K562 (cell line): ENCODE results near the gene ZNF358. TPM values are rescaled to one million over a fixed set of nuclear protein-coding genes. Genes with fewer than 3 reads are reported as not detected.

Experiments
- ATAC-seq: fragments of 200-7000 bp; cut with Tn5 transposase; 3 replicates; pipeline ENCODE4 v1.9.1; 2020; ENCODE audit warnings: moderate library complexity
- BruUV-seq: library from RNA; stranded (reverse); fragments of 400-500 nt; replicated peaks from 2 replicates; lab custom pipeline; 2021; lab: Mats Ljungman, UMichigan
- CTCF ChIA-PET: fragments of 300-600 bp; formaldehyde crosslinking; extraction: SDS; loops from one replicate; lab custom pipeline; 2021; ENCODE audit warnings: low intra/inter-chr PET ratio; lab: Yijun Ruan, JAX
- POLR2A ChIA-PET: fragments of 300-600, 350-650 bp; sonication (Branson Sonifier 250); formaldehyde crosslinking; extraction: SDS; loops from one replicate; lab custom pipeline; 2021; ENCODE audit warnings: antibody characterized with exemption, inconsistent platforms; lab: Yijun Ruan, JAX
- DNase-seq, 4 experiments: peaks; one replicate each; pipeline versions ENCODE4 v3.0.0 to v3.0.0-alpha.2; 2011 to 2018; ENCODE audit warnings: low spot score in 3 of 4, mixed read lengths in 3 of 4; ENCODE audit errors: extremely low read depth in 1 of 4
- FAIRE-seq: peaks from 2 replicates; lab custom pipeline; 2011; peaks lifted over from hg19 to GRCh38; lab: Jason Lieb, UNC
- H2AFZ ChIP-seq: 2 replicates; pipeline ENCODE4 v1.6.0; 2011; ENCODE audit warnings: low read depth, low read length, control low read depth, inconsistent platforms
- H3K27ac ChIP-seq: fragments of 200-600 bp; 3 replicates; pipeline ENCODE4 v1.8.0; 2011; ENCODE audit warnings: low read depth, mild to moderate bottlenecking, control low read depth, inconsistent platforms, low read length, moderate library complexity, mixed read lengths; ENCODE audit errors: extremely low read depth
- H3K27me3 ChIP-seq, 2 experiments: fragments of 300-600 bp in 1 of 2; 2 replicates in 1 of 2; 3 replicates in 1 of 2; pipeline versions ENCODE4 v1.6.0 to v1.8.0; 2011; ENCODE audit warnings: inconsistent platforms in 2 of 2, low read length in 2 of 2, mild to moderate bottlenecking in 1 of 2, mixed read lengths in 1 of 2, moderate library complexity in 1 of 2; ENCODE audit not compliant: control insufficient read depth in 2 of 2, insufficient read depth in 2 of 2
- H3K36me3 ChIP-seq: fragments of 300-600 bp; 3 replicates; pipeline ENCODE4 v1.8.0; 2011; ENCODE audit warnings: mild to moderate bottlenecking, low read length, inconsistent platforms; ENCODE audit not compliant: control insufficient read depth, insufficient read depth
- H3K4me1 ChIP-seq, 2 experiments: fragments of 200-600 bp in 1 of 2; replicated peaks in 1 of 2; 2 replicates in 1 of 2; 3 replicates in 1 of 2; pipeline versions ENCODE4 v1.5.1 to v1.8.0; 2011; ENCODE audit warnings: inconsistent platforms in 2 of 2, low read length in 2 of 2, mild to moderate bottlenecking in 1 of 2, mixed read lengths in 1 of 2, moderate library complexity in 1 of 2; ENCODE audit not compliant: control insufficient read depth in 2 of 2, insufficient read depth in 2 of 2
- H3K4me2 ChIP-seq: 2 replicates; pipeline ENCODE4 v1.6.1; 2011; ENCODE audit warnings: low read length, control low read depth, inconsistent platforms, mixed read lengths; ENCODE audit not compliant: insufficient read depth
- H3K4me3 ChIP-seq: fragments of 200-600 bp; sonication (generic), shearing (Covaris generic); 2 replicates; pipeline ENCODE4 v1.5.1; 2016; ENCODE audit warnings: control low read depth, inconsistent platforms
- H3K79me2 ChIP-seq: fragments of 200-600 bp; 3 replicates; pipeline ENCODE4 v1.8.0; 2011; ENCODE audit warnings: low read length, inconsistent platforms; ENCODE audit not compliant: control insufficient read depth, insufficient read depth
- H3K9ac ChIP-seq, 2 experiments: 2 replicates each; pipeline versions ENCODE4 v1.6.0 to v1.6.1; 2011; ENCODE audit warnings: low read depth in 2 of 2, low read length in 2 of 2, control low read depth in 1 of 2, inconsistent platforms in 1 of 2, mild to moderate bottlenecking in 1 of 2, mixed read lengths in 1 of 2; ENCODE audit not compliant: insufficient read depth in 1 of 2
- H3K9me1 ChIP-seq: one replicate; pipeline ENCODE4 v1.6.0; 2011; ENCODE audit warnings: inconsistent platforms, mild to moderate bottlenecking, low read length, moderate library complexity; ENCODE audit not compliant: control insufficient read depth, insufficient read depth
- H3K9me3 ChIP-seq: replicated peaks from 2 replicates; pipeline ENCODE4 v1.5.1; 2011; ENCODE audit warnings: low read depth, low read length, inconsistent platforms; ENCODE audit not compliant: control insufficient read depth, insufficient read depth
- H4K20me1 ChIP-seq: replicated peaks from 2 replicates; pipeline ENCODE4 v1.6.1; 2011; ENCODE audit warnings: low read length, inconsistent platforms, mixed read lengths; ENCODE audit not compliant: control insufficient read depth, insufficient read depth
- BRCA1 ChIP-seq, 2 experiments: fragments of 450-650 bp in 1 of 2; sonication (generic) in 1 of 2; formaldehyde crosslinking in 1 of 2; IDR thresholded peaks; 2 replicates each; pipeline versions ENCODE4 v1.5.0 to v1.6.1; 2017 to 2020; ENCODE audit warnings: mild to moderate bottlenecking in 1 of 2, missing genetic modification reagents in 1 of 2
- CEBPB ChIP-seq: fragments of 450-650 bp; IDR thresholded peaks from 2 replicates; pipeline ENCODE4 v1.6.1; 2016; ENCODE audit warnings: missing genetic modification characterization, missing compliant biosample characterization
- FOXP1 ChIP-seq: sonication (generic); formaldehyde crosslinking; IDR thresholded peaks from 2 replicates; pipeline ENCODE4 v1.8.0; 2022; ENCODE audit warnings: mild to moderate bottlenecking, missing genetic modification reagents
- IRF2 ChIP-seq: sonication (generic); formaldehyde crosslinking; IDR thresholded peaks from 2 replicates; pipeline ENCODE4 v1.8.1; 2022; ENCODE audit warnings: mild to moderate bottlenecking, missing genetic modification reagents
- NCOA1 ChIP-seq: fragments of 450-650 bp; IDR thresholded peaks from 2 replicates; pipeline ENCODE4 v1.6.1; 2016; ENCODE audit warnings: low read depth
- RAD21 ChIP-seq, 2 experiments: fragments of 250-450 bp in 1 of 2; fragments of 450-650 bp in 1 of 2; sonication (Bioruptor Pico) in 1 of 2; formaldehyde crosslinking in 1 of 2; IDR thresholded peaks in 1 of 2; conservative IDR thresholded peaks in 1 of 2; 2 replicates each; pipeline versions ENCODE4 v1.4.0 to v1.8.0; 2020 to 2022; ENCODE audit warnings: mild to moderate bottlenecking in 2 of 2, moderate library complexity in 1 of 2
- SMAD3 ChIP-seq: fragments of 450-650 bp; formaldehyde crosslinking; conservative IDR thresholded peaks from 2 replicates; pipeline ENCODE4 v1.4.0; 2020; ENCODE audit warnings: mild to moderate bottlenecking
- SNIP1 ChIP-seq: fragments of 450-650 bp; IDR thresholded peaks from 2 replicates; pipeline ENCODE4 v1.7.1; 2017; ENCODE audit warnings: low read depth, mild to moderate bottlenecking
- ZC3H4 ChIP-seq: sonication (generic); formaldehyde crosslinking; IDR thresholded peaks from 2 replicates; pipeline ENCODE4 v1.9.0; 2021; ENCODE audit warnings: missing genetic modification reagents, borderline replicate concordance
- ZNF316 ChIP-seq: fragments of 450-650 bp; IDR thresholded peaks from 2 replicates; pipeline ENCODE4 v1.6.1; 2016
- WGBS: fragments of 100-300 bp; shearing (Covaris generic); methylation state at CpG from one replicate; pipeline ENCODE4 v1.1.6; 2016; ENCODE audit warnings: low coverage, mixed read lengths; ENCODE audit not compliant: insufficient coverage; ENCODE audit errors: missing lambda C conversion rate; 5-methylcytosine and 5-hydroxymethylcytosine counted together
- in situ Hi-C: fragments of 300-500 bp; cut with MboI; formaldehyde crosslinking; loops from 4 replicates; pipeline ENCODE4 v1.15.0; 2018; ENCODE audit warnings: inconsistent platforms, mixed read lengths
- intact Hi-C: fragments of 100-400 bp; cut with micrococcal nuclease; formaldehyde crosslinking; loops from 2 replicates; pipeline ENCODE4 v1.14.2; 2022
- polyA plus RNA-seq, 8 experiments: library from polyadenylated mRNA; depleted of rRNA in 4 of 8; stranded (reverse) in 5 of 8; unstranded in 3 of 8; fragments of >200 nt; fragmentation: Nextera tagmentation in 2 of 8; fragmentation: Illumina TruSeq in 1 of 8; extraction: Ambion mirVana in 2 of 8; extraction: Trizol in 1 of 8; gene quantifications; 2 replicates each; pipeline versions ENCODE4 v1.2.1 to v1.2.3, GENCODE V29; 2011 to 2014; ENCODE audit warnings: inconsistent platforms in 1 of 8, missing spikeins in 1 of 8
- total RNA-seq, 7 experiments: library from RNA; depleted of rRNA in 6 of 7; stranded (reverse); fragments of >200 nt in 6 of 7; fragmentation: Illumina TruSeq in 2 of 7; extraction: Trizol in 2 of 7; gene quantifications; 2 replicates each; pipeline versions ENCODE4 v1.2.1 to v1.2.3, GENCODE V29; 2011 to 2021; ENCODE audit warnings: low replicate concordance in 1 of 7
- TF ChIP-seq, protein P1 (sequence below): sonication (generic); formaldehyde crosslinking; IDR thresholded peaks from 2 replicates; pipeline ENCODE4 v1.8.0; 2022; ENCODE audit warnings: mild to moderate bottlenecking, missing genetic modification reagents
- TF ChIP-seq, protein P2 (sequence below): sonication (generic); formaldehyde crosslinking; IDR thresholded peaks from 2 replicates; pipeline ENCODE4 v1.8.0; 2022; ENCODE audit warnings: mild to moderate bottlenecking, missing genetic modification reagents, borderline replicate concordance
- TF ChIP-seq, protein P3 (sequence below): fragments of 450-650 bp; IDR thresholded peaks from 2 replicates; pipeline ENCODE4 v1.6.1; 2018; ENCODE audit not compliant: partially characterized antibody

ZNF358 gene
- total and polyA plus RNA-seq, 9 of the 15 experiments (the other 6 are each of a cell fraction or from before 2014, with no cell fraction given) = 0.04 to 17.2 (median 4.9) TPM

DNA sequence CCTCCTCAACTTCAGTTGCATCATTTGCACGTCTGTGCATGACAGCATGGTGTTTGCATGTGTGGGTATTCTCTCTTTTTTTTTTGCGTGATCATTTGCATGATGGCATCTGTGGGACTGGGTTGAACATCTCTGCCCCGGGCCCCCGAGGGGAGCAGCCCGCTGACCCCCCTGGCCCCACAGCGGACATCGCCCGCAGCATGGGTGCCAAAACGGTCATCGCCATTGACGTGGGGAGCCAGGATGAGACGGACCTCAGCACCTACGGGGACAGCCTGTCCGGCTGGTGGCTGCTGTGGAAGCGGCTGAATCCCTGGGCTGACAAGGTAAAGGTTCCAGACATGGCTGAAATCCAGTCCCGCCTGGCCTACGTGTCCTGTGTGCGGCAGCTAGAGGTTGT lies 42.8 kb downstream of the ZNF358 start:
- H3K36me3 ChIP-seq = peaks cover 13% of the 10 kb centered on the region; the same call in 1 of the 3 replicates
- intact Hi-C loops = no loop called here
- no peak overlapping the region for H3K9ac ChIP-seq
- H4K20me1 ChIP-seq = peaks cover 3% of the 10 kb centered on the region
- FAIRE-seq (no peak), DNase-seq (no peak), ATAC-seq (no peak)
- H3K4me1 ChIP-seq = peaks cover 0 to 25% of the 10 kb centered on the region in 2 experiments; a peak in 2 of 5 replicates
- in situ Hi-C loops = no loop called here
- H3K4me3 ChIP-seq = no peak overlapping the region
- no TSS peak for BruUV-seq
- WGBS = 87% methylated on average over 17 of the region's 18 CpGs
- H3K79me2 ChIP-seq = no peaks in the 10 kb centered on the region
- no peak overlapping the region for H2AFZ ChIP-seq
- CTCF ChIA-PET = no interaction called here
- POLR2A ChIA-PET = no interaction called here
- H3K9me1 ChIP-seq = no peaks in the 10 kb centered on the region
- no peaks in the 10 kb centered on the region; a peak in 1 of 5 replicates for H3K27me3 ChIP-seq
- no peak overlapping the region for H3K27ac ChIP-seq
- no peak overlapping the region for H3K4me2 ChIP-seq
- H3K9me3 ChIP-seq = no peaks in the 10 kb centered on the region
- TF ChIP-seq NCOA1 (no peak), FOXP1 (CRISPR knock-in tag) (no peak), CEBPB (no peak), BRCA1 (IDR thresholded peaks at IDR 0.05) (no peak), BRCA1 (CRISPR knock-in tag; IDR thresholded peaks at IDR 0.05) (no peak), SMAD3 (CRISPR knock-in tag) (no peak), ZNF316 (no peak), ZC3H4 (CRISPR knock-in tag) (no peak), IRF2 (CRISPR knock-in tag) (no peak), RAD21 (CRISPR knock-in tag; conservative IDR thresholded peaks at IDR 0.05 in 1 of 2, IDR thresholded peaks at IDR 0.05 in 1 of 2) (no peak), SNIP1 (no peak)
- TF ChIP-seq, protein P1, sequence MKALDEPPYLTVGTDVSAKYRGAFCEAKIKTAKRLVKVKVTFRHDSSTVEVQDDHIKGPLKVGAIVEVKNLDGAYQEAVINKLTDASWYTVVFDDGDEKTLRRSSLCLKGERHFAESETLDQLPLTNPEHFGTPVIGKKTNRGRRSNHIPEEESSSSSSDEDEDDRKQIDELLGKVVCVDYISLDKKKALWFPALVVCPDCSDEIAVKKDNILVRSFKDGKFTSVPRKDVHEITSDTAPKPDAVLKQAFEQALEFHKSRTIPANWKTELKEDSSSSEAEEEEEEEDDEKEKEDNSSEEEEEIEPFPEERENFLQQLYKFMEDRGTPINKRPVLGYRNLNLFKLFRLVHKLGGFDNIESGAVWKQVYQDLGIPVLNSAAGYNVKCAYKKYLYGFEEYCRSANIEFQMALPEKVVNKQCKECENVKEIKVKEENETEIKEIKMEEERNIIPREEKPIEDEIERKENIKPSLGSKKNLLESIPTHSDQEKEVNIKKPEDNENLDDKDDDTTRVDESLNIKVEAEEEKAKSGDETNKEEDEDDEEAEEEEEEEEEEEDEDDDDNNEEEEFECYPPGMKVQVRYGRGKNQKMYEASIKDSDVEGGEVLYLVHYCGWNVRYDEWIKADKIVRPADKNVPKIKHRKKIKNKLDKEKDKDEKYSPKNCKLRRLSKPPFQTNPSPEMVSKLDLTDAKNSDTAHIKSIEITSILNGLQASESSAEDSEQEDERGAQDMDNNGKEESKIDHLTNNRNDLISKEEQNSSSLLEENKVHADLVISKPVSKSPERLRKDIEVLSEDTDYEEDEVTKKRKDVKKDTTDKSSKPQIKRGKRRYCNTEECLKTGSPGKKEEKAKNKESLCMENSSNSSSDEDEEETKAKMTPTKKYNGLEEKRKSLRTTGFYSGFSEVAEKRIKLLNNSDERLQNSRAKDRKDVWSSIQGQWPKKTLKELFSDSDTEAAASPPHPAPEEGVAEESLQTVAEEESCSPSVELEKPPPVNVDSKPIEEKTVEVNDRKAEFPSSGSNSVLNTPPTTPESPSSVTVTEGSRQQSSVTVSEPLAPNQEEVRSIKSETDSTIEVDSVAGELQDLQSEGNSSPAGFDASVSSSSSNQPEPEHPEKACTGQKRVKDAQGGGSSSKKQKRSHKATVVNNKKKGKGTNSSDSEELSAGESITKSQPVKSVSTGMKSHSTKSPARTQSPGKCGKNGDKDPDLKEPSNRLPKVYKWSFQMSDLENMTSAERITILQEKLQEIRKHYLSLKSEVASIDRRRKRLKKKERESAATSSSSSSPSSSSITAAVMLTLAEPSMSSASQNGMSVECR (CRISPR knock-in tag) = no peak
- TF ChIP-seq, protein P2, sequence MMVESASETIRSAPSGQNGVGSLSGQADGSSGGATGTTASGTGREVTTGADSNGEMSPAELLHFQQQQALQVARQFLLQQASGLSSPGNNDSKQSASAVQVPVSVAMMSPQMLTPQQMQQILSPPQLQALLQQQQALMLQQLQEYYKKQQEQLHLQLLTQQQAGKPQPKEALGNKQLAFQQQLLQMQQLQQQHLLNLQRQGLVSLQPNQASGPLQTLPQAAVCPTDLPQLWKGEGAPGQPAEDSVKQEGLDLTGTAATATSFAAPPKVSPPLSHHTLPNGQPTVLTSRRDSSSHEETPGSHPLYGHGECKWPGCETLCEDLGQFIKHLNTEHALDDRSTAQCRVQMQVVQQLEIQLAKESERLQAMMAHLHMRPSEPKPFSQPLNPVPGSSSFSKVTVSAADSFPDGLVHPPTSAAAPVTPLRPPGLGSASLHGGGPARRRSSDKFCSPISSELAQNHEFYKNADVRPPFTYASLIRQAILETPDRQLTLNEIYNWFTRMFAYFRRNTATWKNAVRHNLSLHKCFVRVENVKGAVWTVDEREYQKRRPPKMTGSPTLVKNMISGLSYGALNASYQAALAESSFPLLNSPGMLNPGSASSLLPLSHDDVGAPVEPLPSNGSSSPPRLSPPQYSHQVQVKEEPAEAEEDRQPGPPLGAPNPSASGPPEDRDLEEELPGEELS (CRISPR knock-in tag) = no peak
- TF ChIP-seq, protein P3, sequence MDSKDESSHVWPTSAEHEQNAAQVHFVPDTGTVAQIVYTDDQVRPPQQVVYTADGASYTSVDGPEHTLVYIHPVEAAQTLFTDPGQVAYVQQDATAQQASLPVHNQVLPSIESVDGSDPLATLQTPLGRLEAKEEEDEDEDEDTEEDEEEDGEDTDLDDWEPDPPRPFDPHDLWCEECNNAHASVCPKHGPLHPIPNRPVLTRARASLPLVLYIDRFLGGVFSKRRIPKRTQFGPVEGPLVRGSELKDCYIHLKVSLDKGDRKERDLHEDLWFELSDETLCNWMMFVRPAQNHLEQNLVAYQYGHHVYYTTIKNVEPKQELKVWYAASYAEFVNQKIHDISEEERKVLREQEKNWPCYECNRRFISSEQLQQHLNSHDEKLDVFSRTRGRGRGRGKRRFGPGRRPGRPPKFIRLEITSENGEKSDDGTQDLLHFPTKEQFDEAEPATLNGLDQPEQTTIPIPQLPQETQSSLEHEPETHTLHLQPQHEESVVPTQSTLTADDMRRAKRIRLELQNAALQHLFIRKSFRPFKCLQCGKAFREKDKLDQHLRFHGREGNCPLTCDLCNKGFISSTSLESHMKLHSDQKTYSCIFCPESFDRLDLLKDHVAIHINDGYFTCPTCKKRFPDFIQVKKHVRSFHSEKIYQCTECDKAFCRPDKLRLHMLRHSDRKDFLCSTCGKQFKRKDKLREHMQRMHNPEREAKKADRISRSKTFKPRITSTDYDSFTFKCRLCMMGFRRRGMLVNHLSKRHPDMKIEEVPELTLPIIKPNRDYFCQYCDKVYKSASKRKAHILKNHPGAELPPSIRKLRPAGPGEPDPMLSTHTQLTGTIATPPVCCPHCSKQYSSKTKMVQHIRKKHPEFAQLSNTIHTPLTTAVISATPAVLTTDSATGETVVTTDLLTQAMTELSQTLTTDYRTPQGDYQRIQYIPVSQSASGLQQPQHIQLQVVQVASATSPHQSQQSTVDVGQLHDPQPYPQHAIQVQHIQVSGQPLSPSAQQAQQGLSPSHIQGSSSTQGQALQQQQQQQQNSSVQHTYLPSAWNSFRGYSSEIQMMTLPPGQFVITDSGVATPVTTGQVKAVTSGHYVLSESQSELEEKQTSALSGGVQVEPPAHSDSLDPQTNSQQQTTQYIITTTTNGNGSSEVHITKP = no peak
